Chondrocyte (in vitro differentiated cells): ENCODE results near the gene PCSK4. TPM values are rescaled to one million over a fixed set of nuclear protein-coding genes. Genes with fewer than 3 reads are reported as not detected.

Source experiments
- DNase-seq: peaks from one replicate; pipeline ENCODE4 v3.0.0; 2021; ENCODE audit warnings: mixed read lengths, low spot score
- H3K27ac Mint-ChIP-seq: one replicate; pipeline ENCODE4 v1.8.0; 2021; ENCODE audit warnings: mild to moderate bottlenecking, moderate library complexity, mixed read lengths; ENCODE audit not compliant: unreplicated experiment
- H3K27me3 Mint-ChIP-seq: 2 replicates; pipeline ENCODE4 v1.8.0; 2021; ENCODE audit warnings: low read depth, mixed read lengths
- H3K36me3 Mint-ChIP-seq: 2 replicates; pipeline ENCODE4 v1.8.0; 2021; ENCODE audit warnings: low read depth, mixed read lengths
- H3K4me1 Mint-ChIP-seq: 2 replicates; pipeline ENCODE4 v1.8.0; 2021; ENCODE audit warnings: low read depth, mild to moderate bottlenecking, mixed read lengths
- H3K4me3 Mint-ChIP-seq: one replicate; pipeline ENCODE4 v1.8.0; 2021; ENCODE audit warnings: mild to moderate bottlenecking, moderate library complexity, mixed read lengths; ENCODE audit not compliant: unreplicated experiment
- H3K9me3 Mint-ChIP-seq: 2 replicates; pipeline ENCODE4 v1.8.0; 2021; ENCODE audit warnings: low read depth, mixed read lengths
- total RNA-seq: library from RNA; stranded (reverse); gene quantifications from 3 replicates; pipeline ENCODE4 v1.2.1, GENCODE V29; 2021
- TF ChIP-seq, protein P1 (sequence below): fragments of 200-600 bp; sonication (generic); IDR thresholded peaks from 2 replicates; pipeline ENCODE4 v1.5.0; 2021; ENCODE audit warnings: antibody characterized with exemption, mild to moderate bottlenecking, moderate library complexity

PCSK4 gene
- total RNA-seq, 1 donor from 2014 or later = 3.9 TPM

DNA sequence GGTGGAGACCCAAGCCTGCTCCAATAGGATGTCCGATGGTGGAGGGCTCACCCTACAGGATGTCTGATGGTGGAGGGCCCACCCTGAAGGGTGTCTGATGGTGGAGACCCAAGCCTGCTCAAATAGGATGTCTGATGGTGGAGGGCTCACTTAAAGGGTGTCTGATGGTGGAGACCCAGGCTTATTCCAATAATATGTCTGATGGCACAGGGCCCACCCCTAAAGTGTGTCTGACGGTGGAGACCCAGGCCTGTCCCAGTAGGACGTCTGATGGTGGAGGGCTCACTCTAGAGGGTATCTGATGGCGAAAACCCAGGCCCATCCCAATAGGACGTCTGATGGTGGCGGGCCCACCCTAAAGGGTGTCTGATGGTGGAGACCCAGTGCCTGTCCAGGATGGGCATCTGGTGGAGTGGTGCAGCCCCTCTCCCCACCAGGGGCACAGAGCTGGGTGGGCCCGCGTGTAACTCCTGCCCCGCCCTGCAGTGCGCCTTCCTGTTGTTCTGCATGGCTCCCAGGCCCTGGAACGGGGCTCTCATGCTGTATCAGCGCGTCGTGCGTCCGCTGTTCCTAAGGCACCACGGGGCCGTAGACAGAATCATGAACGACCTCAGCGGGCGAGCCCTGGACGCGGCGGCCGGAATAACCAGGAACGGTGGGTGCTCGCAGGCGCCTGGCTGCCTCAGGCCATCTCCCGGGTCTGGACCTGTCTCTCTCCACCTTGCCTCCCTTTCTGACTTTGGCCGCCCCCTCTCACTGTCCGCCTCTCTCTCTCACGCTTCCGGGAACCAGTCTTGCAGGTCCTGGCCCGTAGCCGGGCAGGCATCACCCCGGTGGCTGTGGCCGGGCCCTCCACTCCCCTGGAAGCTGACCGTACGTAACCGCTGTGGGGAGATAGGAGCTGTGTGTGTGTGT is 5.9 kb upstream of the PCSK4 start:
- H3K27me3 Mint-ChIP-seq = peaks cover 4% of the 10 kb centered on the region
- no peaks in the 10 kb centered on the region for H3K9me3 Mint-ChIP-seq
- TF ChIP-seq, protein P1, sequence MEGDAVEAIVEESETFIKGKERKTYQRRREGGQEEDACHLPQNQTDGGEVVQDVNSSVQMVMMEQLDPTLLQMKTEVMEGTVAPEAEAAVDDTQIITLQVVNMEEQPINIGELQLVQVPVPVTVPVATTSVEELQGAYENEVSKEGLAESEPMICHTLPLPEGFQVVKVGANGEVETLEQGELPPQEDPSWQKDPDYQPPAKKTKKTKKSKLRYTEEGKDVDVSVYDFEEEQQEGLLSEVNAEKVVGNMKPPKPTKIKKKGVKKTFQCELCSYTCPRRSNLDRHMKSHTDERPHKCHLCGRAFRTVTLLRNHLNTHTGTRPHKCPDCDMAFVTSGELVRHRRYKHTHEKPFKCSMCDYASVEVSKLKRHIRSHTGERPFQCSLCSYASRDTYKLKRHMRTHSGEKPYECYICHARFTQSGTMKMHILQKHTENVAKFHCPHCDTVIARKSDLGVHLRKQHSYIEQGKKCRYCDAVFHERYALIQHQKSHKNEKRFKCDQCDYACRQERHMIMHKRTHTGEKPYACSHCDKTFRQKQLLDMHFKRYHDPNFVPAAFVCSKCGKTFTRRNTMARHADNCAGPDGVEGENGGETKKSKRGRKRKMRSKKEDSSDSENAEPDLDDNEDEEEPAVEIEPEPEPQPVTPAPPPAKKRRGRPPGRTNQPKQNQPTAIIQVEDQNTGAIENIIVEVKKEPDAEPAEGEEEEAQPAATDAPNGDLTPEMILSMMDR = no peak
- DNase-seq = no peak
- H3K4me3 Mint-ChIP-seq = no peak overlapping the region
- H3K36me3 Mint-ChIP-seq = no peaks in the 10 kb centered on the region
- H3K27ac Mint-ChIP-seq = no peak overlapping the region
- no peaks in the 10 kb centered on the region for H3K4me1 Mint-ChIP-seq

DNA sequence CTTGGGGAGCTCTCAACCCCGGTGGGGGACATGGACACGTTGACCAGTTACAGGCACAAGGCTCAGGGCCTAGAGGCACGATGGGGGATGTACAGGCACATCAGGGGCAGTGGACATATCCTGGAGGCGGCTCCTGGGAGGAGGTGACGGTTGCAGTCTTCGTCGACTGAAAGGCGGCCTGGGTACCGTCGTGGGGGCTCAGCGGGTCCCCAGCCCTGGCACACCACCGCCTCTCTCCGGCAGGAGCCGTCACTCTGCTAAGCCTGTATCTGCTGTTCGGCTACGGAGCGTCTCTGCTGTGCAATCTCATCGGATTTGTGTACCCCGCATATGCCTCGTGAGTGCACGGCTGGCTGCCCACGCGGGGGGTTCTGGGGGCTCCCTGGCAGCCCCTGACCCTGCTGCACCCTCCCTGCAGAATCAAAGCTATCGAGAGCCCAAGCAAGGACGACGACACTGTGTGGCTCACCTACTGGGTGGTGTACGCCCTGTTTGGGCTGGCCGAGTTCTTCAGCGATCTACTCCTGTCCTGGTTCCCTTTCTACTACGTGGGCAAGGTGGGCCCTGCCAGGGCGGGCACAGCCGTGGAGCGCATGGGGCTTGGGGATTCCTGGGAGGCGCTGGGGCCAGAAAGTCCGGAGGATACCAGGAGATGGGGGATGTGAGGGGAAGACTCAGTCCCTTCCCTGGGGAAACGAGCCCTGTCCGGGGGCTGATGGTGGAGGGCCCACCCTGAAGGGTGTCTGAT is 5.1 kb upstream of the PCSK4 start:
- Mint-ChIP-seq H3K36me3 (no peaks in the 10 kb centered on the region), H3K4me3 (no peak overlapping the region), H3K9me3 (no peaks in the 10 kb centered on the region), H3K4me1 (no peaks in the 10 kb centered on the region), H3K27ac (peak overlapping the region; percentile 27), H3K27me3 (peaks cover 4% of the 10 kb centered on the region)
- no peak for DNase-seq
- TF ChIP-seq, protein P1 = no peak

DNA sequence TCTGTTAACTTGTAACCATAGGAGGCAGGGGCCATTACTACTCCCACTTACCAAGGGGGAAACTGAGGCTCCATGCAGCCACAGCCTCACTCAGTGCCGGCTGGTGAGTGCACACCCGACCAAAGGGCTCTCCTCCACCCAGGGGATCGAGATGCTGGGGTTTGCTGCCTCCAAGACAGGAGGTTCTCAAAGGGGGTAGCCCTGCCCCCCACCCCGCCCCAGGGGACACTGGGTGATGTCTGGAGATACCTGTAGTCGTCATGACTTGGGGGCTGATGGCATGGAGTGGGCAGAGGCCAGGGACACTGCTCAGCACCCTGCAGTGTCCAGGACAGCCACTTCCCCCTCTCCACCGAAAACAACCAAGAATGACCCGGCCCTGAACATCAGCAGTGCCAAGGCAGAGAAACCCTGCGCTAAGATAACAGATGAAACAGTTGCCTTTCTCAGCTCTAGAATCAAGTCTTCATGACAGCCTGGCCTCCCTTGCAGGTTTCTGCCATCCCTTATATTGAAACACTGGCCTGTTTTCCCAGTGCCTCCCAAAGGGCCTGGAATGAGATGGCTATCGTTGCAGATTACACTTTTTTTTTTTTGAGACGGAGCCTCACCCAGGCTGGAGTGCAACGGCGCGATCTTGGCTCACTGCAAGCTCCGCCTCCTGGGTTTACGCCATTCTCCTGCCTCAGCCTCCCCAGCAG is 4.1 kb upstream of the PCSK4 start:
- DNase-seq = no peak
- Mint-ChIP-seq H3K4me3 (no peak overlapping the region), H3K27ac (no peak overlapping the region), H3K4me1 (no peaks in the 10 kb centered on the region), H3K36me3 (no peaks in the 10 kb centered on the region), H3K27me3 (peaks cover 4% of the 10 kb centered on the region), H3K9me3 (no peaks in the 10 kb centered on the region)
- TF ChIP-seq, protein P1 = no peak

DNA sequence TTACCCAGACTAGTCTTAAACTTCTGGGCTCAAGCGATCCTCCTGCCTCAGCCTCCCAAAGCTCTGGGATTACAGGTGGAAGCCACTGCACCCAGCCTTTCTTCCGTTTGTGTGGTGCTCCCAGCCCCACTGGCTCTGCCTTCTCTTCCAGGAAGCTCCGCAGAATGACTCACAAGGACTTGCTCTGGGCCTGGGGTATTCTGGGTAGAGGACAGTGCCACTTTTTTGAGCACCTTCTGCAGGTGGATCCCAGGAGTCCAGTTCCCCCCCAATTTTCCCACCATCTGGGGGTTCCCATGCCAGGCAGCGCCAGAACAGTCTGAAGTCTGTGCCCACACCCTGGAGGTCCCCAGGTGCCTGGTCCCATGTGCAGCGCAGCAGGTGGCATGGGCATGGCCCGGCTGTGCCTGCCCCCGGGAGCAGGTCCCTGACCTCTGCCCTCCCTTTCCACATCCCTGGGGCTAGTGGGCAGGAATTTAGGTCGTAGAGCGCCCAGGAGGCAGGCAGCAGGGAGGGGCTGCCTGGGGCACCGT is 2.4 kb upstream of the PCSK4 start:
- TF ChIP-seq, protein P1 = no peak
- Mint-ChIP-seq H3K27me3 (peaks cover 4% of the 10 kb centered on the region), H3K9me3 (no peaks in the 10 kb centered on the region), H3K4me3 (no peak overlapping the region), H3K36me3 (no peaks in the 10 kb centered on the region), H3K27ac (no peak overlapping the region), H3K4me1 (no peaks in the 10 kb centered on the region)
- no peak for DNase-seq

DNA sequence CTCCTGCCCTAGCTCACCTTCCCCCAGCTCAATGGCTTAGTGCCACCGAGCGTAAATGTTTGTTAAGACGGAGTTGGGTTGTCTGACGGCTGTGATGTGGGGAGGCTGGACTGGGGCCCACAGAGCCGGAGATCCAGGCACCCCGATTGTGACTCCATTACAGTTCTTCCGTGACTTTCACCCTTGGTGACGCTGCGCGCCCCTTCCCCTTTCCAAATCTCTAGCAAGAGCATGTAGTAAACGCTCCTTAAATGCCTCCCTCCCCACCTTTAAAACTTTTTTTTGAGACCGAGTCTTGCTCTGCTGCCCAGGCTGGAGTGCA is 1.7 kb upstream of the PCSK4 start:
- peaks cover 4% of the 10 kb centered on the region for H3K27me3 Mint-ChIP-seq
- DNase-seq = no peak
- TF ChIP-seq, protein P1 = no peak
- no peaks in the 10 kb centered on the region for H3K4me1 Mint-ChIP-seq
- H3K27ac Mint-ChIP-seq = no peak overlapping the region
- peak overlapping the region; percentile 58 for H3K4me3 Mint-ChIP-seq
- H3K9me3 Mint-ChIP-seq = no peaks in the 10 kb centered on the region
- no peaks in the 10 kb centered on the region for H3K36me3 Mint-ChIP-seq
